Kidney tubule cell (primary cell): ENCODE measurements around the gene SYT8.
A peak's percentile ranks its signal among the peaks of the same experiment; 100 is the strongest.
"Not testable (repeated sequence)": the region's sequence is repeated elsewhere in the genome, so short reads cannot be mapped to it uniquely, and the experiment has no call there.

Experiments
- DNase-seq: peaks from one replicate; pipeline ENCODE4 v3.0.0-alpha.2; 2018; ENCODE audit warnings: low spot score

Gene SYT8

GRCh38 chr11:1873813-1874150 is 39.0 kb downstream of the SYT8 start:
- not testable (repeated sequence) for DNase-seq

- DNase-seq = not testable (repeated sequence)
Observed at GRCh38 chr11:1874441-1875092, 39.8 kb downstream of the SYT8 start.

- no peak for DNase-seq
Observed at GRCh38 chr11:1875093-1875850, 40.5 kb downstream of the SYT8 start.

- DNase-seq = not testable (repeated sequence)
Observed at GRCh38 chr11:1875851-1876301, 41.1 kb downstream of the SYT8 start.

- no peak for DNase-seq
Observed at GRCh38 chr11:1876361-1877063, 41.7 kb downstream of the SYT8 start.

- DNase-seq = no peak
Observed at GRCh38 chr11:1877211-1878136, 42.7 kb downstream of the SYT8 start.

GRCh38 chr11:1878137-1879031 is 43.6 kb downstream of the SYT8 start:
- DNase-seq = no peak

GRCh38 chr11:1879342-1879940 is 44.7 kb downstream of the SYT8 start:
- no peak for DNase-seq

GRCh38 chr11:1879941-1880720 is 45.3 kb downstream of the SYT8 start:
- DNase-seq = no peak

- no peak for DNase-seq
Observed at GRCh38 chr11:1880746-1881441, 46.1 kb downstream of the SYT8 start.

GRCh38 chr11:1881442-1882264 is 46.9 kb downstream of the SYT8 start:
- DNase-seq = no peak

- peak; percentile 63 for DNase-seq
Observed at GRCh38 chr11:1882265-1883238, 47.8 kb downstream of the SYT8 start.

GRCh38 chr11:1883346-1884302 is 48.8 kb downstream of the SYT8 start:
- DNase-seq = no peak

GRCh38 chr11:1884303-1884700 is 49.5 kb downstream of the SYT8 start:
- no peak for DNase-seq

- not testable (repeated sequence) for DNase-seq
Observed at GRCh38 chr11:1886551-1886950, 51.8 kb downstream of the SYT8 start.
